Right lobe of liver (tissue), 6 donors: ENCODE measurements around the gene CPN2. TPM values are rescaled to one million over a fixed set of nuclear protein-coding genes. Genes with fewer than 3 reads are reported as not detected.

Experiments
- ATAC-seq, 4 donors: fragments of 200-7000 bp; cut with Tn5 transposase; one replicate each; pipeline ENCODE4 v1.9.1; 2020; ENCODE audit warnings: mild to moderate bottlenecking in 4 of 4, moderate library complexity in 4 of 4
- DNase-seq, 3 donors: peaks; one replicate each; pipeline ENCODE4 v3.0.0-alpha.2; 2020
- H3K27ac ChIP-seq, 3 donors: fragments of 200-600 bp; one replicate each; pipeline ENCODE4 v1.8.0; 2022
- H3K27me3 ChIP-seq, 2 donors: fragments of 200-600 bp; one replicate each; pipeline ENCODE4 v1.8.0; 2022
- H3K36me3 ChIP-seq, 4 donors: fragments of 200-600 bp; sonication (generic) in 1 of 4; one replicate each; pipeline versions ENCODE4 v1.5.1 to v1.8.0; 2017 to 2022; ENCODE audit warnings: control low read depth in 1 of 4
- H3K4me1 ChIP-seq, 4 donors: fragments of 200-600 bp; sonication (generic) in 1 of 4; one replicate each; pipeline versions ENCODE4 v1.5.1 to v1.8.0; 2017 to 2022; ENCODE audit warnings: control low read depth in 1 of 4
- H3K4me3 ChIP-seq, 3 donors: fragments of 200-600 bp; one replicate each; pipeline ENCODE4 v1.8.0; 2022
- H3K9me3 ChIP-seq, 4 donors: fragments of 200-600 bp; sonication (generic) in 1 of 4; one replicate each; pipeline versions ENCODE4 v1.5.1 to v1.8.0; 2017 to 2022; ENCODE audit warnings: control low read depth in 1 of 4
- POLR2A ChIP-seq: fragments of 450-650 bp; IDR thresholded peaks from one replicate; pipeline ENCODE4 v1.6.1; 2017; ENCODE audit warnings: antibody characterized with exemption, mild to moderate bottlenecking
- WGBS: methylation state at CpG from one replicate; pipeline ENCODE4 v1.1.6; 2018; ENCODE audit warnings: low coverage, low lambda C conversion rate; ENCODE audit not compliant: insufficient coverage; ENCODE audit errors: missing lambda C conversion rate; 5-methylcytosine and 5-hydroxymethylcytosine counted together
- intact Hi-C, 2 donors: fragments of 100-400 bp; cut with DNase I; formaldehyde crosslinking; loops; one replicate each; pipeline versions ENCODE4 v1.11.2 to v1.14.1; 2022
- total RNA-seq, 6 experiments: library from RNA; depleted of rRNA in 2 of 6; stranded (reverse); fragments of >200 nt in 2 of 6; fragmentation: NEBNext Ultra II Directional in 3 of 6; extraction: Animal tissue kit (Norgen Biotek cat#: 25700) in 3 of 6; gene quantifications; one replicate each; pipeline versions ENCODE4 v1.1.0 to v1.2.4, GENCODE V29; 2016 to 2023
- TF ChIP-seq, protein P1 (sequence below), 4 donors: fragments of 200-600 bp in 3 of 4; fragments of 450-650 bp in 1 of 4; IDR thresholded peaks; one replicate each; pipeline versions ENCODE4 v1.5.1 to v1.8.0; 2016 to 2022; ENCODE audit warnings: antibody characterized with exemption in 4 of 4, mild to moderate bottlenecking in 2 of 4
- donor health status: DM: no; HTN: yes; CAD: no.
- donor health status: DM: no; HTN: no; CAD: no.
- donor health status: DM: no; HTN: no; CAD: no.
- donor health status: DM: no; HTN: yes; CAD: no.
- donor health status: DM: no; HTN: yes; CAD: no.

CPN2 gene
- total RNA-seq, 6 experiments from 2014 or later = 173 to 307 (median 202) TPM

DNA sequence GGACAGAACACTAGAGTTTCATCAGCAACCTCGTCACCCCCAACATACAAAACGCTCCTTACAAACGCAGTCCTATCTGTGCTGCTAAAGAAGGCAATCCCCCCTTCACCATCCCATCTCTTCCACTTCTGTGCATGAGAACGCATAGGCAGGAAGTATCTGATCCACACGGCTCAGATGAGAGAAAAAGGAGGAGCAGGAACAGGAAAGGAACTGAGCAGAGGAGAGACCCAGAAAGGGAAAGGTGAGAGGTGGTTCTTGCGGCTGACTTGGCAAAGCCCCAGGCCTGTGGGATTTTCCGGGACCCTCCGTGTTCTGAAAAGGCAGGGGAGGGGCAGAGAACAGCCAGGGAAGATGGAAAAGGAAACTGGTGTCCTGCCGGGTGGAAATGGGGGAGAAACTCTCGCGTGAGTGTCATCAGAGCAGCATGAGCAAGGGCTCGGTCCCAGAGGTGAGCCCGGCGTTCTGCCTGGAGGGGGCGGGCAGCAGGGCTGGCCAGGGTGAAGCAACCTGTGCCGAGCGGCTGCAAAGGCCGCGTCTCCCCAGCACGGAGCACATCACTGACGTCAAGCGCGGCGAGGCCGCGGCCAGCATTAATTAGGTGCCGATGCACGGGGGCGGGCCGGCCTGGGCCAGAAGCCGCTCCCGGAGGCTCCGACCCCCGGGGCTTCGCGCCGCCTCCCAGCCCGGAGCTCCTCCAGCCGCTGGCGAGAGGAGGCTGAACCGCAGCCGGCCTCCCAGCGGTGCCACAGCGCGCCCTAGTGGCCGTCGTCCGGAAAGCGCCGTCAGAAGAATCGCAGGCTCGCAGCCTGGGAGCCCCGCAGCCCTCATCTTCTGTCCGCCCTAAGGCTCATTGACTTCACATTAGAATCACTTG lies 35.8 kb downstream of the CPN2 start:
- peak overlapping the region in 2 of 3 donors; percentile 36 to 37 for H3K27ac ChIP-seq
- WGBS = 13% methylated on average over 11 of the region's 54 CpGs
- no peaks in the 10 kb centered on the region for H3K27me3 ChIP-seq
- intact Hi-C loops = loop anchor here (5.0 to 10.0 kb wide), 4 partner anchors 151 to 528 kb away; no protein-coding TSS in a partner anchor
- ATAC-seq = peak; percentile 88 to 94 (median 92)
- H3K9me3 ChIP-seq = no peaks in the 10 kb centered on the region
- peak; percentile 50 for TF ChIP-seq POLR2A
- TF ChIP-seq, protein P1, sequence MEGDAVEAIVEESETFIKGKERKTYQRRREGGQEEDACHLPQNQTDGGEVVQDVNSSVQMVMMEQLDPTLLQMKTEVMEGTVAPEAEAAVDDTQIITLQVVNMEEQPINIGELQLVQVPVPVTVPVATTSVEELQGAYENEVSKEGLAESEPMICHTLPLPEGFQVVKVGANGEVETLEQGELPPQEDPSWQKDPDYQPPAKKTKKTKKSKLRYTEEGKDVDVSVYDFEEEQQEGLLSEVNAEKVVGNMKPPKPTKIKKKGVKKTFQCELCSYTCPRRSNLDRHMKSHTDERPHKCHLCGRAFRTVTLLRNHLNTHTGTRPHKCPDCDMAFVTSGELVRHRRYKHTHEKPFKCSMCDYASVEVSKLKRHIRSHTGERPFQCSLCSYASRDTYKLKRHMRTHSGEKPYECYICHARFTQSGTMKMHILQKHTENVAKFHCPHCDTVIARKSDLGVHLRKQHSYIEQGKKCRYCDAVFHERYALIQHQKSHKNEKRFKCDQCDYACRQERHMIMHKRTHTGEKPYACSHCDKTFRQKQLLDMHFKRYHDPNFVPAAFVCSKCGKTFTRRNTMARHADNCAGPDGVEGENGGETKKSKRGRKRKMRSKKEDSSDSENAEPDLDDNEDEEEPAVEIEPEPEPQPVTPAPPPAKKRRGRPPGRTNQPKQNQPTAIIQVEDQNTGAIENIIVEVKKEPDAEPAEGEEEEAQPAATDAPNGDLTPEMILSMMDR (IDR thresholded peaks at IDR 0.05) = peak; percentile 97 to 99 (median 98)
- peak overlapping the region; percentile 42 to 56 (median 53) for H3K4me3 ChIP-seq
- no peaks in the 10 kb centered on the region for H3K36me3 ChIP-seq
- peaks cover 0 to 10% (median 5%) of the 10 kb centered on the region in 4 donors for H3K4me1 ChIP-seq
- peak; percentile 86 to 89 (median 87) for DNase-seq

DNA sequence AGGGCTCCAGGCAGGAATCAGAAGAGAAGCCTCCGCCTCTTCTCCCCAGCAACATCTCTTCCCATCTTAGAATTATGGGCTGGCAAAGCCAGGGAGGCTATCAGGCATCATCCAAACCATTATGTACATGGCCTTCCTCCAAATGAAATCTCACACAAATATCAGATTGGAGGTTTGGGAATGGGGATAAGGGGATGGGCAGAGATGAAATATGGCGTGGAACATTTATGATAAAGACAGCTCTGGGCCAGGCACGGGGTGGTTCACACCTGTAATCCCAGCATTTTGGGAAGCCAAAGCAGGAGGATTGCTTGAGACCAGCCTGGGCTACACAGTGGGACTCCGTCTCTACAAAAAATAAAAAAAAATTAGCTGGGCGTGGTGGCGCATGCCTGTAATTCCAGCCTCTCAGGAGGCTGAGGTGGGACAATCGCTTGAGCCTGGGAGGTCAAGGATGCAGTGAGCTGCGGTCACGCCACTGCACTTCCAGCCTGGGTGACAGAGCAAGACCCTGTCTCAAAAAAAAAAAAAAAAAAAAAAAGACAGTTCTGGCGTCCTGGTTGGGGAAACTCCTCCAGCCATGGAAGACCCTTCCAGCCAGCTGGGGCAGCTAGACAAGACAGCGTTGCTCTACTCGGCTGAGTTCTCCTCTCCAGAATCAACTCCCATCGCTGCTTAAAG lies 36.6 kb downstream of the CPN2 start:
- no peaks in the 10 kb centered on the region for H3K9me3 ChIP-seq
- H3K36me3 ChIP-seq = no peaks in the 10 kb centered on the region
- ATAC-seq (no peak), DNase-seq (peak in 1 of 3 donors; percentile 31)
- no peaks in the 10 kb centered on the region for H3K27me3 ChIP-seq
- H3K4me3 ChIP-seq = no peak overlapping the region
- TF ChIP-seq, protein P1 (IDR thresholded peaks at IDR 0.05) = no peak
- TF ChIP-seq POLR2A = no peak
- H3K27ac ChIP-seq = no peak overlapping the region
- 76% methylated on average over 7 of the region's 13 CpGs for WGBS
- H3K4me1 ChIP-seq = peaks cover 0 to 5% (median 3%) of the 10 kb centered on the region in 4 donors
- intact Hi-C loops = loop anchor here (5.0 to 10.0 kb wide), 5 partner anchors 150 to 537 kb away; no protein-coding TSS in a partner anchor

DNA sequence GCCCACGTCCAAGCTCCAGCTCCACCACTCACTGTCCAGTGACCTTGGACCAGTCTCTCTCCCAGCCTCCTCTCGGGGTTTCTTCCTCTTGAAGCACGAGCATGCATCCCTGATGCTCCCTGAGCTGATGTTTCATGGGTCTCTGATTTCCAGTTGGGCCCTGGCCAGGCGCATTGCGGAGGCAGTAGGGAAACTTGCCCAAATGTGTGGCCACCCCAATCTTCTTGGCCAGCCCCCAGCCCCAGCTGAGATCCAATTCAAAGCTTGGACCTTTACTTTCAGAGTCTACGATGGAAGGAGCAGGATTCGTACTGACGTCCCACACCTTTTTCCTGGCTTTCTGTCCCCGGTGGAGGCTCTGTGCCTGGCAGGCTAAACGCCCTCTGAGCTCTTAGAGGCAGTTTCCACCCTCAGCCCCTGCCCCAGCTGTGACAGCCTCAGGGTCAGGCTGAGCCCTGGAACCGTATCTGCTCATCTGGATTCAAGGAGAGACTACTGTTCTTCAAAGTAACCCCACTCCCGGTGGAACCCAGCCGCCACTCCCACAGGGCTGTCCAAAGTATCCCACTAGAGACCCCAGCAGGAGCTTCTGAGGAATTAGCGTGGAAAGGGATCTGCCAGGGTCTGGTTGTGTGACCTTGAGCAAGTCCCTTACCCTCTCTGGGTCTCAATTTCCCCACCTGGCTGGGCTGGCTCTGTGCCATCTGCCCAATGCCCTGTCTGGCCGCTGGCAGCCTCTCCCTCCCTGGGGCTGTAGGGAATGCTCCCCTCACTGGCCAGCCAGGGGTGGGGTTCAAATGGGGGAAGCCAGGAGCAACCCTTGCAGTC lies 37.4 kb downstream of the CPN2 start:
- DNase-seq = peak in 1 of 3 donors; percentile 57
- Histone ChIP-seq H3K27ac (no peak overlapping the region), H3K9me3 (no peaks in the 10 kb centered on the region), H3K27me3 (no peaks in the 10 kb centered on the region), H3K4me1 (peaks cover 0 to 5% (median 3%) of the 10 kb centered on the region in 4 donors), H3K36me3 (no peaks in the 10 kb centered on the region), H3K4me3 (no peak overlapping the region)
- no peak for ATAC-seq
- TF ChIP-seq, protein P1 (IDR thresholded peaks at IDR 0.05) = no peak
- TF ChIP-seq POLR2A = no peak
- WGBS = 49% methylated on average over 4 of the region's 15 CpGs
- intact Hi-C loops = loop anchor here (5.0 to 10.0 kb wide), 3 partner anchors 149 to 536 kb away; no protein-coding TSS in a partner anchor

DNA sequence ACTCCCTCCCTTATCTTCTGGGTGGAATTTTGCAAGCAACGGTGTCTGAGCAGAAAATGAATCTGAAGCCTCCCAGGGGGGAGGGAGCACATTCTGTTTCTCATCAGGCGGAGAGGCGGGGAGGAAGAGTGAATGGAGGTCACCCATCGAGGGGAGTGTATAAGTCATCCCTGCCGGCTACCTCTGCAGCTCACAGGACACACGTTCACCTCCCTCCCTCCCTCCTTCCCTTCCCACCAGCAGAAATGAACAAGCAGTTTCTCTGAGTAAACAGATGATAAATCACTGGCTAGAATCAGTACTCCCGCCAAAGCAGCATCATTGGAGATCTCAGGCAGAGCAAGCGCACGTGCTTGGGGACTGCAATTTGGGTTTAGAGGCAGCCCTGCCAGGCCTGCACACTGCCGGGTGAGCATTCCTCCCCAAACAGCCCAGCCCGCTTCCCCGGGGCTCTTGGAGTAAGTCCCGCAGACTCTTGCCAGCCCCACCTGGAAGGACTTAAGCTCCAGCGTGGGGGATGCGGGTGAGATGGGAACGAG lies 38.3 kb downstream of the CPN2 start:
- H3K4me1 ChIP-seq = peaks cover 0 to 5% (median 3%) of the 10 kb centered on the region in 4 donors
- H3K27me3 ChIP-seq = no peaks in the 10 kb centered on the region
- no peaks in the 10 kb centered on the region for H3K9me3 ChIP-seq
- ATAC-seq (peak in 1 of 4 donors; percentile 8), DNase-seq (peak in 1 of 3 donors; percentile 53)
- WGBS = 40% methylated on average over 12 of the region's 16 CpGs
- intact Hi-C loops = loop anchor here (5.0 to 10.0 kb wide), 3 partner anchors 148 to 536 kb away; no protein-coding TSS in a partner anchor
- H3K27ac ChIP-seq = no peak overlapping the region
- no peak overlapping the region for H3K4me3 ChIP-seq
- no peak for TF ChIP-seq POLR2A
- TF ChIP-seq, protein P1 (IDR thresholded peaks at IDR 0.05) = no peak
- H3K36me3 ChIP-seq = no peaks in the 10 kb centered on the region
